K562 (cell line): Measurements from ENCODE around the gene DYRK2. TPM values are rescaled to one million over a fixed set of nuclear protein-coding genes. Genes with fewer than 3 reads are reported as not detected.

Source experiments
- ATAC-seq: fragments of 200-7000 bp; cut with Tn5 transposase; 3 replicates; pipeline ENCODE4 v1.9.1; 2020; ENCODE audit warnings: moderate library complexity
- BruUV-seq: library from RNA; stranded (reverse); fragments of 400-500 nt; replicated peaks from 2 replicates; lab custom pipeline; 2021; lab: Mats Ljungman, UMichigan
- CTCF ChIA-PET: fragments of 300-600 bp; formaldehyde crosslinking; extraction: SDS; loops from one replicate; lab custom pipeline; 2021; ENCODE audit warnings: low intra/inter-chr PET ratio; lab: Yijun Ruan, JAX
- POLR2A ChIA-PET: fragments of 300-600, 350-650 bp; sonication (Branson Sonifier 250); formaldehyde crosslinking; extraction: SDS; loops from one replicate; lab custom pipeline; 2021; ENCODE audit warnings: antibody characterized with exemption, inconsistent platforms; lab: Yijun Ruan, JAX
- DNase-seq, 4 experiments: peaks; one replicate each; pipeline versions ENCODE4 v3.0.0 to v3.0.0-alpha.2; 2011 to 2018; ENCODE audit warnings: low spot score in 3 of 4, mixed read lengths in 3 of 4; ENCODE audit errors: extremely low read depth in 1 of 4
- FAIRE-seq: peaks from 2 replicates; lab custom pipeline; 2011; peaks lifted over from hg19 to GRCh38; lab: Jason Lieb, UNC
- H2AFZ ChIP-seq: 2 replicates; pipeline ENCODE4 v1.6.0; 2011; ENCODE audit warnings: low read depth, low read length, control low read depth, inconsistent platforms
- H3K27ac ChIP-seq: fragments of 200-600 bp; 3 replicates; pipeline ENCODE4 v1.8.0; 2011; ENCODE audit warnings: low read depth, mild to moderate bottlenecking, control low read depth, inconsistent platforms, low read length, moderate library complexity, mixed read lengths; ENCODE audit errors: extremely low read depth
- H3K27me3 ChIP-seq, 2 experiments: fragments of 300-600 bp in 1 of 2; 2 replicates in 1 of 2; 3 replicates in 1 of 2; pipeline versions ENCODE4 v1.6.0 to v1.8.0; 2011; ENCODE audit warnings: inconsistent platforms in 2 of 2, low read length in 2 of 2, mild to moderate bottlenecking in 1 of 2, mixed read lengths in 1 of 2, moderate library complexity in 1 of 2; ENCODE audit not compliant: control insufficient read depth in 2 of 2, insufficient read depth in 2 of 2
- H3K36me3 ChIP-seq: fragments of 300-600 bp; 3 replicates; pipeline ENCODE4 v1.8.0; 2011; ENCODE audit warnings: mild to moderate bottlenecking, low read length, inconsistent platforms; ENCODE audit not compliant: control insufficient read depth, insufficient read depth
- H3K4me1 ChIP-seq, 2 experiments: fragments of 200-600 bp in 1 of 2; replicated peaks in 1 of 2; 2 replicates in 1 of 2; 3 replicates in 1 of 2; pipeline versions ENCODE4 v1.5.1 to v1.8.0; 2011; ENCODE audit warnings: inconsistent platforms in 2 of 2, low read length in 2 of 2, mild to moderate bottlenecking in 1 of 2, mixed read lengths in 1 of 2, moderate library complexity in 1 of 2; ENCODE audit not compliant: control insufficient read depth in 2 of 2, insufficient read depth in 2 of 2
- H3K4me2 ChIP-seq: 2 replicates; pipeline ENCODE4 v1.6.1; 2011; ENCODE audit warnings: low read length, control low read depth, inconsistent platforms, mixed read lengths; ENCODE audit not compliant: insufficient read depth
- H3K4me3 ChIP-seq: fragments of 200-600 bp; sonication (generic), shearing (Covaris generic); 2 replicates; pipeline ENCODE4 v1.5.1; 2016; ENCODE audit warnings: control low read depth, inconsistent platforms
- H3K79me2 ChIP-seq: fragments of 200-600 bp; 3 replicates; pipeline ENCODE4 v1.8.0; 2011; ENCODE audit warnings: low read length, inconsistent platforms; ENCODE audit not compliant: control insufficient read depth, insufficient read depth
- H3K9ac ChIP-seq, 2 experiments: 2 replicates each; pipeline versions ENCODE4 v1.6.0 to v1.6.1; 2011; ENCODE audit warnings: low read depth in 2 of 2, low read length in 2 of 2, control low read depth in 1 of 2, inconsistent platforms in 1 of 2, mild to moderate bottlenecking in 1 of 2, mixed read lengths in 1 of 2; ENCODE audit not compliant: insufficient read depth in 1 of 2
- H3K9me1 ChIP-seq: one replicate; pipeline ENCODE4 v1.6.0; 2011; ENCODE audit warnings: inconsistent platforms, mild to moderate bottlenecking, low read length, moderate library complexity; ENCODE audit not compliant: control insufficient read depth, insufficient read depth
- H3K9me3 ChIP-seq: replicated peaks from 2 replicates; pipeline ENCODE4 v1.5.1; 2011; ENCODE audit warnings: low read depth, low read length, inconsistent platforms; ENCODE audit not compliant: control insufficient read depth, insufficient read depth
- H4K20me1 ChIP-seq: replicated peaks from 2 replicates; pipeline ENCODE4 v1.6.1; 2011; ENCODE audit warnings: low read length, inconsistent platforms, mixed read lengths; ENCODE audit not compliant: control insufficient read depth, insufficient read depth
- EGR1 ChIP-seq: fragments of 450-650 bp; conservative IDR thresholded peaks from 2 replicates; pipeline ENCODE4 v1.6.1; 2017; ENCODE audit warnings: mild to moderate bottlenecking
- ETS2 ChIP-seq: IDR thresholded peaks from 2 replicates; pipeline ENCODE4 v1.6.1; 2016; ENCODE audit warnings: borderline replicate concordance, missing genetic modification characterization, mild to moderate bottlenecking, moderate library complexity, missing compliant biosample characterization; ENCODE audit not compliant: poor library complexity, severe bottlenecking
- LARP7 ChIP-seq: fragments of 450-650 bp; IDR thresholded peaks from 2 replicates; pipeline ENCODE4 v1.6.1; 2016
- NCOA4 ChIP-seq: fragments of 450-650 bp; IDR thresholded peaks from 2 replicates; pipeline ENCODE4 v1.6.1; 2018; ENCODE audit warnings: mild to moderate bottlenecking; ENCODE audit not compliant: partially characterized antibody
- PCBP2 ChIP-seq: fragments of 200-400 bp; formaldehyde crosslinking; IDR thresholded peaks from 2 replicates; pipeline ENCODE4 v1.6.1; 2018; ENCODE audit warnings: low read length, low read depth, mild to moderate bottlenecking, moderate library complexity; ENCODE audit not compliant: poor library complexity, severe bottlenecking
- POLR2A ChIP-seq: fragments of 450-650 bp; conservative IDR thresholded peaks from 2 replicates; pipeline ENCODE4 v1.6.1; 2016
- PRDM10 ChIP-seq: fragments of 450-650 bp; IDR thresholded peaks from 2 replicates; pipeline ENCODE4 v1.6.1; 2018; ENCODE audit not compliant: partially characterized antibody
- SP2 ChIP-seq: IDR thresholded peaks from 2 replicates; pipeline ENCODE4 v1.6.1; 2011; ENCODE audit warnings: mild to moderate bottlenecking, low read depth, low read length, moderate library complexity; ENCODE audit not compliant: poor library complexity, severe bottlenecking; ENCODE audit errors: extremely low read depth
- THRA ChIP-seq: fragments of 450-650 bp; IDR thresholded peaks from 2 replicates; pipeline ENCODE4 v1.6.1; 2017; ENCODE audit warnings: mild to moderate bottlenecking, moderate library complexity
- ZNF589 ChIP-seq: fragments of 200-800 bp; sonication (Bioruptor generic); IDR thresholded peaks from 2 replicates; pipeline ENCODE4 v1.6.1; 2016; ENCODE audit warnings: low read depth, missing genetic modification characterization, missing compliant biosample characterization
- WGBS: fragments of 100-300 bp; shearing (Covaris generic); methylation state at CpG from one replicate; pipeline ENCODE4 v1.1.6; 2016; ENCODE audit warnings: low coverage, mixed read lengths; ENCODE audit not compliant: insufficient coverage; ENCODE audit errors: missing lambda C conversion rate; 5-methylcytosine and 5-hydroxymethylcytosine counted together
- in situ Hi-C: fragments of 300-500 bp; cut with MboI; formaldehyde crosslinking; loops from 4 replicates; pipeline ENCODE4 v1.15.0; 2018; ENCODE audit warnings: inconsistent platforms, mixed read lengths
- intact Hi-C: fragments of 100-400 bp; cut with micrococcal nuclease; formaldehyde crosslinking; loops from 2 replicates; pipeline ENCODE4 v1.14.2; 2022
- polyA plus RNA-seq, 8 experiments: library from polyadenylated mRNA; depleted of rRNA in 4 of 8; stranded (reverse) in 5 of 8; unstranded in 3 of 8; fragments of >200 nt; fragmentation: Nextera tagmentation in 2 of 8; fragmentation: Illumina TruSeq in 1 of 8; extraction: Ambion mirVana in 2 of 8; extraction: Trizol in 1 of 8; gene quantifications; 2 replicates each; pipeline versions ENCODE4 v1.2.1 to v1.2.3, GENCODE V29; 2011 to 2014; ENCODE audit warnings: inconsistent platforms in 1 of 8, missing spikeins in 1 of 8
- total RNA-seq, 7 experiments: library from RNA; depleted of rRNA in 6 of 7; stranded (reverse); fragments of >200 nt in 6 of 7; fragmentation: Illumina TruSeq in 2 of 7; extraction: Trizol in 2 of 7; gene quantifications; 2 replicates each; pipeline versions ENCODE4 v1.2.1 to v1.2.3, GENCODE V29; 2011 to 2021; ENCODE audit warnings: low replicate concordance in 1 of 7
- TF ChIP-seq, protein P1 (sequence below), 2 experiments: IDR thresholded peaks in 1 of 2; conservative IDR thresholded peaks in 1 of 2; 2 replicates each; pipeline ENCODE4 v1.6.1; 2016; ENCODE audit warnings: low read depth in 2 of 2, mild to moderate bottlenecking in 1 of 2, missing compliant biosample characterization in 1 of 2, missing genetic modification characterization in 1 of 2, moderate library complexity in 1 of 2
- TF ChIP-seq, protein P2 (sequence below): sonication (generic); formaldehyde crosslinking; IDR thresholded peaks from 2 replicates; pipeline ENCODE4 v1.8.0; 2022; ENCODE audit warnings: mild to moderate bottlenecking, missing genetic modification reagents

DYRK2 gene
- total and polyA plus RNA-seq, 9 of the 15 experiments (the other 6 are each of a cell fraction or from before 2014, with no cell fraction given), result 1.7 to 15.4 (median 8.4) TPM

- WGBS, result 0% methylated on average over 1 of the region's 1 CpG
- TF ChIP-seq EGR1 (no peak), SP2 (no peak), LARP7 (no peak), THRA (no peak), NCOA4 (no peak), ETS2 (tag) (no peak), PCBP2 (no peak), ZNF589 (CRISPR knock-in tag) (no peak), PRDM10 (no peak), POLR2A (no peak)
- TF ChIP-seq, protein P1, sequence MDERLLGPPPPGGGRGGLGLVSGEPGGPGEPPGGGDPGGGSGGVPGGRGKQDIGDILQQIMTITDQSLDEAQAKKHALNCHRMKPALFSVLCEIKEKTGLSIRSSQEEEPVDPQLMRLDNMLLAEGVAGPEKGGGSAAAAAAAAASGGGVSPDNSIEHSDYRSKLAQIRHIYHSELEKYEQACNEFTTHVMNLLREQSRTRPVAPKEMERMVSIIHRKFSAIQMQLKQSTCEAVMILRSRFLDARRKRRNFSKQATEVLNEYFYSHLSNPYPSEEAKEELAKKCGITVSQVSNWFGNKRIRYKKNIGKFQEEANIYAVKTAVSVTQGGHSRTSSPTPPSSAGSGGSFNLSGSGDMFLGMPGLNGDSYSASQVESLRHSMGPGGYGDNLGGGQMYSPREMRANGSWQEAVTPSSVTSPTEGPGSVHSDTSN (CRISPR knock-in tag; IDR thresholded peaks at IDR 0.05; ENCODE audit: low read depth), result no peak
- TF ChIP-seq, protein P1 (tag; conservative IDR thresholded peaks at IDR 0.05; ENCODE audit: low read depth), result no peak
- TF ChIP-seq, protein P2, sequence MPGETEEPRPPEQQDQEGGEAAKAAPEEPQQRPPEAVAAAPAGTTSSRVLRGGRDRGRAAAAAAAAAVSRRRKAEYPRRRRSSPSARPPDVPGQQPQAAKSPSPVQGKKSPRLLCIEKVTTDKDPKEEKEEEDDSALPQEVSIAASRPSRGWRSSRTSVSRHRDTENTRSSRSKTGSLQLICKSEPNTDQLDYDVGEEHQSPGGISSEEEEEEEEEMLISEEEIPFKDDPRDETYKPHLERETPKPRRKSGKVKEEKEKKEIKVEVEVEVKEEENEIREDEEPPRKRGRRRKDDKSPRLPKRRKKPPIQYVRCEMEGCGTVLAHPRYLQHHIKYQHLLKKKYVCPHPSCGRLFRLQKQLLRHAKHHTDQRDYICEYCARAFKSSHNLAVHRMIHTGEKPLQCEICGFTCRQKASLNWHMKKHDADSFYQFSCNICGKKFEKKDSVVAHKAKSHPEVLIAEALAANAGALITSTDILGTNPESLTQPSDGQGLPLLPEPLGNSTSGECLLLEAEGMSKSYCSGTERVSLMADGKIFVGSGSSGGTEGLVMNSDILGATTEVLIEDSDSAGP (CRISPR knock-in tag), result no peak
These were observed 33.5 kb downstream of the DYRK2 start for GRCh38 chr12:67681941-67682620.

More at GRCh38 chr12:67681941-67682620, 33.5 kb downstream of the DYRK2 start:
- ATAC-seq (no peak), FAIRE-seq (no peak), DNase-seq (no peak)
- Histone ChIP-seq H3K4me3 (no peak overlapping the region), H3K79me2 (no peaks in the 10 kb centered on the region), H3K36me3 (no peaks in the 10 kb centered on the region), H3K9me3 (no peaks in the 10 kb centered on the region), H2AFZ (no peak overlapping the region), H3K4me1 (no peaks in the 10 kb centered on the region), H3K27me3 (peaks cover 0 to 3% of the 10 kb centered on the region in 2 experiments; a peak in 2 of 5 replicates), H3K9me1 (no peaks in the 10 kb centered on the region), H3K9ac (no peak overlapping the region), H3K4me2 (no peak overlapping the region), H3K27ac (no peak overlapping the region), H4K20me1 (no peaks in the 10 kb centered on the region)
- intact Hi-C loops, result no loop called here
- in situ Hi-C loops, result no loop called here
- ChIA-PET POLR2A (no interaction called here), CTCF (no interaction called here)
- no TSS peak for BruUV-seq
